Astrocyte (in vitro differentiated cells and primary cell): Measurements from ENCODE around the gene LRRC61. TPM values are rescaled to one million over a fixed set of nuclear protein-coding genes. Genes with fewer than 3 reads are reported as not detected.
"Not testable (repeated sequence)": the region's sequence is repeated elsewhere in the genome, so short reads cannot be mapped to it uniquely, and the experiment has no call there.

Experiments used
- DNase-seq: peaks from one replicate; pipeline ENCODE4 v3.0.0-alpha.2; 2010; ENCODE audit warnings: low read depth
- FAIRE-seq: peaks from 2 replicates; lab custom pipeline; 2011; peaks lifted over from hg19 to GRCh38; lab: Jason Lieb, UNC
- H2AFZ ChIP-seq: 2 replicates; pipeline ENCODE4 v1.6.0; 2012; ENCODE audit warnings: low read depth, low read length, inconsistent platforms
- H3K27ac ChIP-seq: 2 replicates; pipeline ENCODE4 v1.5.1; 2011; ENCODE audit warnings: low read depth, low read length, inconsistent platforms
- H3K27me3 ChIP-seq: 2 replicates; pipeline ENCODE4 v1.6.0; 2011; ENCODE audit warnings: low read length, inconsistent platforms; ENCODE audit not compliant: insufficient read depth
- H3K36me3 ChIP-seq: 2 replicates; pipeline ENCODE4 v1.5.1; 2011; ENCODE audit warnings: low read length, inconsistent platforms; ENCODE audit not compliant: insufficient read depth
- H3K4me1 ChIP-seq: 2 replicates; pipeline ENCODE4 v1.5.1; 2011; ENCODE audit warnings: low read length, inconsistent platforms; ENCODE audit not compliant: insufficient read depth
- H3K4me2 ChIP-seq: 2 replicates; pipeline ENCODE4 v1.6.0; 2012; ENCODE audit warnings: low read length, inconsistent platforms
- H3K4me3 ChIP-seq: 2 replicates; pipeline ENCODE4 v1.5.1; 2011; ENCODE audit warnings: low read depth, mild to moderate bottlenecking, low read length, inconsistent platforms; ENCODE audit not compliant: insufficient read depth
- H3K79me2 ChIP-seq: 2 replicates; pipeline ENCODE4 v1.6.0; 2012; ENCODE audit warnings: mild to moderate bottlenecking, low read length, inconsistent platforms; ENCODE audit not compliant: insufficient read depth
- H3K9ac ChIP-seq: 2 replicates; pipeline ENCODE4 v1.6.0; 2012; ENCODE audit warnings: mild to moderate bottlenecking, low read length, inconsistent platforms
- H3K9me3 ChIP-seq: 2 replicates; pipeline ENCODE4 v1.5.1; 2012; ENCODE audit warnings: low read depth, mild to moderate bottlenecking, low read length, inconsistent platforms; ENCODE audit not compliant: insufficient read depth
- H4K20me1 ChIP-seq: 2 replicates; pipeline ENCODE4 v1.6.0; 2012; ENCODE audit warnings: low read length, inconsistent platforms; ENCODE audit not compliant: insufficient read depth
- H3K27ac Mint-ChIP-seq: one replicate; pipeline ENCODE4 v1.8.0; 2021; ENCODE audit warnings: mild to moderate bottlenecking, mixed read lengths; ENCODE audit not compliant: unreplicated experiment
- H3K27me3 Mint-ChIP-seq: one replicate; pipeline ENCODE4 v1.8.0; 2021; ENCODE audit warnings: low read depth, mixed read lengths; ENCODE audit not compliant: unreplicated experiment
- H3K36me3 Mint-ChIP-seq: one replicate; pipeline ENCODE4 v1.8.0; 2021; ENCODE audit warnings: low read depth, mixed read lengths; ENCODE audit not compliant: unreplicated experiment
- H3K4me1 Mint-ChIP-seq: one replicate; pipeline ENCODE4 v1.8.0; 2021; ENCODE audit warnings: low read depth, mixed read lengths; ENCODE audit not compliant: unreplicated experiment
- H3K4me3 Mint-ChIP-seq: one replicate; pipeline ENCODE4 v1.8.0; 2021; ENCODE audit warnings: mild to moderate bottlenecking, moderate library complexity, mixed read lengths; ENCODE audit not compliant: unreplicated experiment
- H3K9me3 Mint-ChIP-seq: one replicate; pipeline ENCODE4 v1.8.0; 2021; ENCODE audit warnings: mild to moderate bottlenecking, mixed read lengths; ENCODE audit not compliant: unreplicated experiment
- CTCF ChIP-seq: IDR thresholded peaks from 2 replicates; pipeline ENCODE4 v1.5.1; 2011; ENCODE audit warnings: low read depth, mild to moderate bottlenecking, inconsistent platforms, low read length, moderate library complexity; ENCODE audit not compliant: insufficient read depth
- EZH2 ChIP-seq: IDR thresholded peaks from 2 replicates; pipeline ENCODE4 v1.6.1; 2012; ENCODE audit warnings: mild to moderate bottlenecking, low read length, inconsistent platforms; ENCODE audit not compliant: insufficient read depth
- total RNA-seq: library from RNA; stranded (reverse); gene quantifications from 2 replicates; pipeline ENCODE4 v1.2.1, GENCODE V29; 2021

LRRC61 gene
- total RNA-seq, 1 donor from 2014 or later = 0.45 TPM

GRCh38 chr7:150384406-150385301, 61.5 kb downstream of the LRRC61 start:
- no peak for FAIRE-seq

GRCh38 chr7:150385302-150385723, 62.2 kb downstream of the LRRC61 start:
- Histone ChIP-seq H3K4me3 (no peak overlapping the region), H4K20me1 (peaks cover 61% of the 10 kb centered on the region), H3K27ac (no peak overlapping the region), H3K79me2 (peaks cover 39% of the 10 kb centered on the region), H3K4me2 (no peak overlapping the region), H3K36me3 (no peaks in the 10 kb centered on the region), H2AFZ (no peak overlapping the region), H3K9me3 (no peaks in the 10 kb centered on the region), H3K9ac (no peak overlapping the region), H3K27me3 (no peaks in the 10 kb centered on the region), H3K4me1 (peaks cover 10% of the 10 kb centered on the region)
- DNase-seq (no peak), FAIRE-seq (no peak)
- TF ChIP-seq CTCF (no peak), EZH2 (no peak)
- Mint-ChIP-seq H3K27me3 (no peaks in the 10 kb centered on the region), H3K27ac (peak overlapping the region; percentile 47), H3K4me1 (peaks cover 21% of the 10 kb centered on the region), H3K36me3 (no peaks in the 10 kb centered on the region), H3K9me3 (no peaks in the 10 kb centered on the region), H3K4me3 (no peak overlapping the region)

More at GRCh38 chr7:150384406-150385301, 61.5 kb downstream of the LRRC61 start:
- Mint-ChIP-seq H3K36me3 (no peaks in the 10 kb centered on the region), H3K4me1 (peaks cover 26% of the 10 kb centered on the region), H3K4me3 (no peak overlapping the region), H3K9me3 (no peaks in the 10 kb centered on the region), H3K27ac (peak overlapping the region; percentile 34), H3K27me3 (no peaks in the 10 kb centered on the region)
- H2AFZ ChIP-seq = no peak overlapping the region
- H3K4me3 ChIP-seq = no peak overlapping the region
- no peak for TF ChIP-seq CTCF
- no peak for TF ChIP-seq EZH2
- H3K27ac ChIP-seq = no peak overlapping the region
- no peaks in the 10 kb centered on the region for H3K36me3 ChIP-seq
- peaks cover 45% of the 10 kb centered on the region for H3K79me2 ChIP-seq
- DNase-seq = no peak
- no peak overlapping the region for H3K9ac ChIP-seq
- peaks cover 56% of the 10 kb centered on the region for H4K20me1 ChIP-seq
- H3K27me3 ChIP-seq = no peaks in the 10 kb centered on the region
- peaks cover 11% of the 10 kb centered on the region for H3K4me1 ChIP-seq
- no peak overlapping the region for H3K4me2 ChIP-seq
- H3K9me3 ChIP-seq = no peaks in the 10 kb centered on the region

GRCh38 chr7:150385884-150386283, 62.7 kb downstream of the LRRC61 start:
- H2AFZ ChIP-seq, H3K4me2 ChIP-seq, H3K9ac ChIP-seq, FAIRE-seq, DNase-seq, H3K4me3 Mint-ChIP-seq, H3K36me3 Mint-ChIP-seq, H3K9me3 Mint-ChIP-seq, H3K4me3 ChIP-seq, H3K9me3 ChIP-seq, H3K27me3 ChIP-seq, H3K27ac Mint-ChIP-seq, H3K27me3 Mint-ChIP-seq, H3K36me3 ChIP-seq, H3K27ac ChIP-seq, H3K4me1 ChIP-seq: not testable (repeated sequence)
- Histone ChIP-seq H4K20me1 (peaks cover 58% of the 10 kb centered on the region), H3K79me2 (peaks cover 33% of the 10 kb centered on the region)
- H3K4me1 Mint-ChIP-seq = peaks cover 18% of the 10 kb centered on the region

Other genes starting within 250 kb of the LRRC61 start
- gene ACTR3C, start 190 bp downstream of the LRRC61 start, total RNA-seq = 0.25 TPM in 1 of 2 replicates, not detected in the other
- gene RARRES2, start 18.3 kb downstream of the LRRC61 start, total RNA-seq = 19.4 and 21.7 TPM in 2 replicates
- 80.1 and 95.3 TPM in 2 replicates for gene REPIN1, start 45.5 kb downstream of the LRRC61 start, total RNA-seq
- 6.4 and 6.5 TPM in 2 replicates for gene ZNF775, start 56.0 kb downstream of the LRRC61 start, total RNA-seq
- not detected in 2 replicates for gene GIMAP8, start 127.3 kb downstream of the LRRC61 start, total RNA-seq
- not detected in 2 replicates for gene GIMAP7, start 191.5 kb downstream of the LRRC61 start, total RNA-seq
- gene GIMAP4, start 244.0 kb downstream of the LRRC61 start, total RNA-seq = not detected in 2 replicates